ENCODE measurements around the gene ROBO4.

The ROBO4 gene

DNA sequence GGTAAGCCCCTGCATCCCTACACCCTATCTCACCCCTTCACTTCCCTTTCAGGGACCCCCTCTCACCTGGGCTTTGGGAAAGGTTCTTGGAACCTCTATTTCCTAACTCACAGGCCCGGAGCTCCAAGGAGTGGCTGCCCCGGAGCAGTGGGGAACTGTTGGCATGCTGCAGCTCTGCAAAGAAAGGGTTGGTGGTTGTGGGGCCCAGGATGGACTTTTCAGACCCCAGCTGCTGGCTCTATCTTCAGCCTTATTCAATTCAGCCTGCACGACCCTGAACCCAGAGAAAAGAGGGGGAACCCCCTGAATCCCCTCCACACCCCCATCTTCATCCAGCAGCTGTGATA lies 10.0 kb downstream of the ROBO4 start:
- DNase-seq = no peak

DNA sequence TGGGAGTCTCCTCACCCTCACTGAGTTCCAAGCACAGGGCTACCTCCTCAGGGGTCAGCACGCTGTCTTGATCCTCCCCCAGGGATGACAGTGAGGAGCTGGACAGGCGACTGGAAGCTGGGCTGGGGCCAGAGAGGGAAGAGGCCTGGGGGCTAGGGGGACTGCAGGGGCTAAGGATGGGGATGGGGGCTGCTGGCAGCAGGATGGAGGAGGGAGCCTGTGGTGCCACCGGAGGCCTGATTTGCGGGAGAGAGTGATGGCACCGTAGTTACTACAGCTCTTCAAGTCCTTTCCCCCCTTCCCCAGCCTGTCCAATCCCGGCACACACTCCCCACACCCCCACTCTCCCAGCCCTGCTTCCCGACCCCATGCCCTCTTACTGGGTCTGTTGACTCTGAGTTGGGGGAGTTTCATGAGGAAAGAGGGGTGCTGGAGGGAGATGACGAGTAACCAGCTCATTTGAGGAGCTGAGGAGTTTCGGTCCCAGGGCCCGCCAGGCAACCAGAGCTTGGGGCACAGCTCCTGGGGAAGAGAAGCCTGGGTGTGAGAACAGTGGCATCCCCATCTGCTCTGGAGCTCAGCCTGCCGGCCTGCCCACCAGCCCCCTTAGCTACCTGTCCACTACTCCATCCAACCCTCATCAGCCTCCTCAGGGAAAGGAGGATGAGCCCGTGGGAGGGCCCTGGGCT lies 10.5 kb downstream of the ROBO4 start:
- no peak for DNase-seq

DNA sequence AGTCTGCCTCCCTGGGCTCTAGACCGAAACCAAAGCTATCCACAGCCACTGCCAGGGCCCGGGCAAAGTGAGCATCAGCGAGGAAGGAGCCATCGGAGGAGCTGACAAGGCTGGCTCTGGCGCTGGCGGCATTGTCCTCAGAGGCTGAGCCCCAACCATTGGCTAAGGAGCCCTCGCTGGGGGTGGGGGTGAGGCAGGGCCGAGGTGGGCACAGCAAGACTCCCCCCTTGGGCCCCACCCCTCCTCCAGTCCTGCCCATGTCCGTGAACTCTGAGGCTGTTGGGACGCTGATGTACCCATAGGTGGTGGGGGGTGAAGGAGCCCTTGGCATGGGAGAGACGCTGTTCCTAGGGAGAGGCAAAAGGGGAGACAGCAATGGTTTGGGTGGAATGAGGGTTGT lies 11.2 kb downstream of the ROBO4 start:
- no peak for DNase-seq

DNA sequence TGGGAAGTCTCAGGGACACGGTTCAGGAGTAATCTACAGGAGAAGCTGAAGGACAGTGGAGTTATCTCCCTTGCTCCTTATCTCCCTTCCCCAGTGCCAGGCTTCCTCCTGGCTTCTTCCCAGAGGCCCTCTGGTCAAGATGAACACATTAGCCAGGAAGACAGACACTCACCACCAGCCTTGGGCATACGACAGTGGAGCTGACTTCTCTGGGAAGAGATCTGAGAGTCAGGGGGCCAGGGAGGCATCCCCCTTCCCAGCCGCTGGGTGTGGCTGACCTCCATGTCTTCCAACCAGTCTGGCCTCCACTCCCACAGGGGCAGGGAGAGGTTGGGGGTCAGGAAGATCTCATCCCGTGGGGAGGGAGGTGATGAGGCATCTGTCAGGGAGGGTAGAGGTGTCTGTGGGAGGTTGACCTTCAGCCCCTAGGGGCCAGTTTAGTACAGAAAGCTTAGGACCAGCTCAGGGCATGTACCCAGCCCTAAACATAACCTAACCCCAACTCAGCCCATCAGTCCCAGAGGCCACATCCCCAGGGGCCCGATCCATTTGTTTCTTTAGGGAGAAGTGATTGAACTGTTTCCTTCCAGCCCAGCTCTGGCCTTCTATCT lies 12.7 kb downstream of the ROBO4 start:
- no peak for DNase-seq

DNA sequence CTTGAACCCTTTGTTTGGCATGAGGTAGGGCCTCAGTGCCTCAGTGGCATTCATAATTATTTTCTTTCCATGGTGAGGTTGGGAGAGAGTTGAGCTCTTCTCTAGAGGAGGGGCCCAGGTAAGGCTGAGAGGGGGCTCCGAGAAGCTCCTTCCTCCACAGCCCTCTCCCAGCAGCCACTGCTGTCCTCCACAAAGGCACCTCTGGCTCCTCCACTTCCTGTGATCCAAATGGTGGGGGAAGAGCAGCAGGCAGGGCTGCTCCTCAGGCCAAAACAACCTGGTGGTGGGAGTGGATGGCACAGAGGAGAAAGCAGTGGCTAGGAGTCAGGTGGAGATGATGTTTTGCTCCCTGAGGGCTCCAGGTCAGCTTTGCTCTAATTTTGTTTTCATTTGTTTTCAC lies 13.3 kb downstream of the ROBO4 start:
- no peak for DNase-seq

DNA sequence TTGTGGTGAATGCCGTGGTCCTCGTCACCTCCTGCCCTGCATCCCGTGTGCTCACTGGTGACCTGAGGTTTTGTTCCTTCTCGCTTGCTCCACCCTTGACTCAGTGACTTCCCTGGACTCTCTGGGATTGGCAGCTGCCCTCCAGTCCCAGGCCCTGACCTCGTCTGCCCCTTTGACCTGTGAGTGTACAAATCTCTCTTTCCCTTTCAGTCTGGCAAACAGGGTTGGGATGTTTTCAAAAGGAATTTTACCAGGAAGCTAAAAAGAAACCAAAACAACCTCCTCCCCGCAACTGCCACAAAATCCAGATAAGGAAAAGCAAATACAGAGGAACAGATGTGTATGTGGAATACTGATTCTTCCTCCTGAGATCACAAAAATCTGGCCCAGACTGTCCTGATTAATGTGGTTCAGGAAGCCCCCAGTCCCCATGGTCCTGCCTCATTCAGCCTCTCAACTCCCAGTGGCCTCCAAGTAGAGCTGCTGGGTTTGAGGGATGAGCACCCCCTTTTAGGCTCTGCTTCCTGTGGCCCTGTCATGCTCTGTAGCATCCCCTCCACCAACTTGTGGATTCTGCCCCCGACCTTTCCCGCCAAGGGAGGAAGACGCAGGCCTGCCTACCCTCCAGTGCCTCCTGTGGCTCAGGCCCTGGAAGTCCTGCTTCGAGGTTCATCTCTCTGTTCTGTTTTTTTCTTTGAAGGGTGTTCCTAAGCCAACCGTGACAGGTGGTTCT lies 15.2 kb downstream of the ROBO4 start:
- DNase-seq = no peak

DNA sequence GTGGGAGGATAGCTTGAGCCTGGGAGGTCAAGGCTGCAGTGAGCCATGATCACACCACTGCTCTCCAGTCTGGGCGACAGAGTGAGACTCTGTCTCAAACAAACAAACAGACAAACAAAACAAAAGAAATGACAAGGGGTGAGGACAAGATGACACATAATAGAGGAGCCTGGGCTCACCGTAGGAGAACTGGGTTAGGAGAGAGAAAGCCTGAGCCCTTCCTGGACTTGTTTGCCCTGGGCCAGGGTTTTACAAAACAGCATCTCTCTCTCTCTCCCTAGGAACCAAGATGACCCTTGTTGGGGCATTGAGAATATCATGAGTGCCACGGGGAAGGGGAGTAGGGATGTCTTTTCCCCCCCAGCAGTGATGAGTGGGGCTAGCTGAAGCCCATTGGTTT lies 16.7 kb downstream of the ROBO4 start:
- no peak for DNase-seq

DNA sequence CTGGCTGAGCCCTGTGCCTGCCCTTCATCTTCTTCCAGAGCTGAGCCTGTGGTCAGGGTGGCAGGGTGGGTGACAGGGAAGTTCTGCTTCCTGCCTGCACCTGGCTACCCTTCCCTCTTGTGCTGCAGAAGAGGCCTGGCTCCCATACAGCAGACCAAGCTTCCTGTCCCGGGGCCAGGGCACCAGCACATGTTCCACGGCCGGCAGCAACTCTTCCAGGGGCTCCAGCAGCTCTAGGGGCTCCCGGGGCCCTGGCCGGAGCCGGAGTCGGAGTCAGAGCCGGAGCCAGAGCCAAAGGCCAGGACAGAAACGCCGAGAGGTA lies 17.4 kb downstream of the ROBO4 start:
- DNase-seq = no peak

DNA sequence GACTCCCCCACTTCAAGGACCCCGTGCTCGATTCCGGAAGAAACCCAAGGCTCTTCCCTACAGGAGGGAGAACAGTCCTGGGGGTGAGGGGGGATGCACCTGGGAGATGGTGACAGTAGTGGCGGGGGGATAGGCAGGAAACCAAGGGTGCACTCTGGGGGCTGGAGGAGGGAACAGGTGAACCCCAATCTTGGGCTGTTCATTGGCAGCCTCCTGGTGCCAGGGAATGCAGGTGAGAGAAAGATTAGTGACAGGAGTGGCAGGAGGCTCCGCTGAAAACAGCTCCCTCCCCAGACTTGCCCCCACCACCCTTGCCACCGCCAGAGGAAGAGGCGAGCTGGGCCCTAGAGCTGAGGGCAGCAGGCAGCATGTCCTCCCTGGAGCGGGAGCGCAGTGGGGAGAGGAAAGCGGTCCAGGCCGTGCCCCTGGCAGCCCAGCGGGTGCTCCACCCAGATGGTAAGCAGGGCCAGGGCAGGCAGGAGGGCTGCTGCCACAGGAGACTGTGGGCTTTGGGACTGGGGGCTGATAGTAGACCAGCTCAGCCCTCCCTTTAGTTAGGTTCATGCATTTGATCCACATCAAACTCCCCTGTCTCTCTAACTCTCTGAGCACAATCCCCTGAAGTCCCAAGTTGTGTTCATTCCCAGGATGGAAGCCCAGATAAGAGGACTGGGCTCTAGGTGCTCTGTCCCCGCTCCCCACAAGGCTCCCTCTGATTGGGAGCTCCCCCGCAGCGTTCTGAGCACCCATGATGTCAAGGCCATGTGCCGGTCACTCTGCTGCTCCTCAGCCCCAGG lies 18.0 kb downstream of the ROBO4 start:
- DNase-seq = no peak

DNA sequence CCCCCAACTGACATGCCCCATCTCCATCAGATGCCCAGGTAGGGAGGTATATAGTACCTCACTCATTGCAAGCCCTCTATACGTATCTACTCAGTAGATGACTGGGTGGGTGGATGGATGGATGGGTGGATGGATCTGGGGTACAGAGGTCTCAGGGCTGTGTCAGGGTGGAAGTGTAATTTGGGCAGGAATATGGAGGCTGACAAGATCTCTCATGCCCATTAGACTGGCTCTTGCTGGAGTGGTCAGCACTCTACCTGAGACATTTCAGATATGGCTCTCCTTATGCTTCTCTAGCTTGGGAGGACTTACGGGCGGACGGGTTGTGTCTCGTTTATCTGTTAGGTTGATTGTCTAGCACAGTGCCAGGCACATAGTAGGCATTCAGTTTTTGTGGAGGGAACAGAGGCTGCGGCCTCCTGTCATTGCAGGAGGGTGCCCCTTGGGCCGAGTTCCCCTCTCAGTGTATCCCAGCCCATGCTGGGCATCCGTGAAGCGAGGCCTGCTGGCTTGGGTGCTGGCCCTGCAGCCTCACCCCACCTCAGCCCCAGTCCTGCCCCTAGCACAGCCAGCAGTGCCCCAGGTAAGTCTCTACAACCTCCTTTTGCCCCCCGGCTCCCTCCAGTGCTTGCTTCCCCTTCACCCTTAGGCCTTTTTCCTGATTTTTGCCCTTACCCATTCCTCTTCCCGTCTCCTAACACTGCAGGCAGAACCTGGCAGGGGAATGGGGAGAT lies 18.7 kb downstream of the ROBO4 start:
- no peak for DNase-seq

DNA sequence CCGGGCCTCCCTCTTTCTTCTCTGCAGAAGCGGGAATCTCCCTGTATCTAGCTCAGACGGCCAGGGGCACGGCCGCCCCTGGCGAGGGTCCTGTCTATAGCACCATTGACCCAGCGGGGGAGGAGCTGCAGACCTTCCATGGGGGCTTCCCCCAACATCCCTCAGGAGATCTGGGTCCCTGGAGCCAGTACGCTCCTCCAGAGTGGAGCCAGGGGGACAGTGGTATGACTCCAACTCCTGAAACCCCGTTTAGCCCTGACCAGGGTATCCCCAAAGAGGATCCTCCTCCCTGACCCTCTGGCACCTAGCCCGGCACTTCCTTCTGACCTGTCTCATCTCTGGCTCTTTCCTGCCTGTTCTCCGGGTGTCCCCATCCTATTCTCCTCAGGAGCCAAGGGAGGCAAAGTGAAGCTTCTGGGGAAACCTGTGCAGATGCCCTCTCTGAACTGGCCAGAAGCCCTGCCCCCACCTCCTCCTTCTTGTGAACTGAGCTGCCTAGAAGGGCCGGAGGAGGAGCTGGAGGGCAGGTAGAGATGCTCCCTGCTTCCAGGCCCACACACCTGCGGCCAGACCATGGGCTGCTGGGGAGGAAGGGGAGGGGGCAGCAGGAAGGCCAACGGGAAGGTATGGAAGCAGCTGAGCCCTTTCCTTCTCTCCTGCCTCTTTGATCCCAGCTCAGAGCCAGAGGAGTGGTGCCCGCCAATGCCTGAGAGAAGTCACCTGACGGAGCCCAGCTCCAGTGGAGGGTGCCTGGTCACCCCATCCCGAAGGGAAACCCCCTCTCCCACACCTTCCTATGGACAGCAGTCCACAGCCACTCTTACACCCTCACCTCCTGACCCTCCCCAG lies 19.5 kb downstream of the ROBO4 start:
- no peak for DNase-seq

DNA sequence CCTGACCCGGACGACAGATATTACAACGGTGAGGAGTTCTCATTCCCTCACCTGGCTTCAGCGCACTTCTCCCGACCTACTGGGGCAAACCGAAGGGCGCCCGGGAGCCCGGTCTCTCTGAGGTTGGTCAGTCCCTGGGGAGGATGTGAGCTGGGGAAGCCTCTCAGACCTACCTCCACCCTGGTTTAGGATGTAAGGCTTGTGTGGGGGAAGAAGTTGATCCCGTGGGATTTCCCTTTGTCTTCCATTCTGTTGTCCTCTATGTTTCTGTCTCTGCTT lies 20.1 kb downstream of the ROBO4 start:
- DNase-seq = no peak

DNA sequence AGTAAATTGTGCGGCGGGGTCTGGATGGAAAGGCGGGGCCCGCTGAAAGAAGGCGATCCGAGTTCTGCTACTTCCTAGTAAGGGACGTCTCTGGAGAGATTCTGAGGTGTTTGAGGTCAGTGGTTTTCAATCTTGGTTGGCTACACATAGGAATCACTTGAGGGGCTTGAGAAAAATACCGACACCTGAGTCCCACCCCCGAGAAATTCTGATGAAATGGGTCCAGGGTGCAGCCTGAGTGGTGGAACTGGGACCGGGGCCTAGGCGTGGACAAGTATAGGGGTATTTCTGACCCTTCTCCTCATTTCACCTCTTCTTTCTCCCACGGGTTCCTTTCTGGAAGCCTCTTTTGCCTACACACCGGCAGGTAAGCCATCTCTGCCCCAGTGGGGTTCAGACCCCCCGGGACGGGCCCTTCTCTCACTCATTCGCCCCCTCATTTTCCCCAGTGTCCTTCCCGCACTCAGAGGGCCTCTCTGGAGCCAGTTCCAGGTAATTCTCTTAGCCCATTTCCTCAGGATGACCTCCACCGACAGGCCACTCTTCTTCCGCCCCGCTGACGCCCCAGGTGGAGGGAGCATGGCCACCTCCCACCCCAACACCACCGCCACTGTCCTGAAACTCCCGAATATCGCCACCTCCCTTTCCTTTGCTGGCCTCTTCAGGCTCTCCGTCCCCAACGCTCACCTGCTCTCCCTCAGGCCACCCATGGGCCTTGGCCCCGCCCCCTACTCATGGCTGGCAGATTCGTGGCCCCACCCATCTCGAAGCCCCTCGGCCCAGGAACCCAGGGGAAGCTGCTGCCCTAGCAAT lies 20.6 kb downstream of the ROBO4 start:
- no peak for DNase-seq

DNA sequence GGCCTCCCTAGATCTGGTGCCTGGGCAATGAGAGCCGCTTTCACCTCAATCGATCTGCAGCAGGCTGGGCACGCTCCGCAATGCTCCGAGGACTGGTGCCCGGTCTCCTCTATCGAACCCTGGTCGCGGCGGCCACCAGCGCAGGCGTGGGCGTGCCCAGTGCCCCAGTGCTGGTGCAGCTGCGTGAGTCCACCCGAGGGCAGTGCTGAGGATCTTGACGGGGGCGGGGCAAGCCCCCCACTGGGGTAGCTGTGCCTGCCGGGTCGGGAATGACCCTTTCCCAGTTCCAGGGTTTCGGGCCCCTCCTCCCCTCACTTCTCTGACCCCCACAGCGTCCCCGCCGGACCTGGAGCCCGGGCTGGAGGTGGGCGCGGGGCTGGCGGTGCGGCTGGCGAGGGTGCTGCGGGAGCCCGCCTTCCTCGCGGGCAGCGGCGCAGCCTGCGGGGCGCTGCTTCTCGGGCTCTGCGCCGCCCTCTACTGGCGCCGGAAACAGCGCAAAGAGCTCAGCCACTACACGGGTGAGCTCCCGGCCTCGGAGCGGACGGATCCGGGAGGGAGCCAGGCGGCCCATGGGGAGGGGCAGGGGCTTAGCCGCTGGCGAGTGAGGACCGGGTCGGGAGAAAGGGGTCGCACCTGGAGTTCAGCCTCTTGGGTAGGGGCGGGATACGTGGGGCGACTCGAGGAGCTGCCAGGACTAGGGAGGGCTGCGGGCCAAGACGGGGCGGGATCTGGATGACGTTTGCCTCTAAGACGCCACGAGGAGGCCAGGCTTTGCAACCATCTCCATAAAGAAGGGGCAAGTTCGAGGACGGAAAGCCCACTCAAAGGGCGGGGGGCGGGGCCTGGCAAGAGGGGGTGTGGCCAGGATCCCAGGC lies 21.5 kb downstream of the ROBO4 start:
- peak; percentile 83 for DNase-seq

DNA sequence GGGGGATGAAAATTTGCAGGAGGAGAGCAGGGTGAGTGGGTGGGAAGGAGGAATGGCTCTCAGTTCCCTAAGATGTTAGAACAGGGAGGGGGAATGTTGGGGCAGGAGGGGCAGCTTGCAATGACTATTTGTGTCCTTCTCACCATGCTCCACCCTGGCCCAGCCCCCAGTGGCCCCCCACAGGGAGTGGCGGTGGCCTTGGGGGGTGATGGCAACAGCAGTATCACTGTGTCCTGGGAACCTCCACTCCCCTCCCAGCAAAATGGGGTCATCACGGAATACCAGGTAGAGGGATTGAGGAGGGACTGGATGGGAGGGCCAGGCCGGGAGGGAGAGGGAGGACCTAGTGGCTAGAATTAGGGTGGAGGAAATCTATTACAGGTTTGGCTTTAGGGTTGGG lies 22.3 kb downstream of the ROBO4 start:
- no peak for DNase-seq

DNA sequence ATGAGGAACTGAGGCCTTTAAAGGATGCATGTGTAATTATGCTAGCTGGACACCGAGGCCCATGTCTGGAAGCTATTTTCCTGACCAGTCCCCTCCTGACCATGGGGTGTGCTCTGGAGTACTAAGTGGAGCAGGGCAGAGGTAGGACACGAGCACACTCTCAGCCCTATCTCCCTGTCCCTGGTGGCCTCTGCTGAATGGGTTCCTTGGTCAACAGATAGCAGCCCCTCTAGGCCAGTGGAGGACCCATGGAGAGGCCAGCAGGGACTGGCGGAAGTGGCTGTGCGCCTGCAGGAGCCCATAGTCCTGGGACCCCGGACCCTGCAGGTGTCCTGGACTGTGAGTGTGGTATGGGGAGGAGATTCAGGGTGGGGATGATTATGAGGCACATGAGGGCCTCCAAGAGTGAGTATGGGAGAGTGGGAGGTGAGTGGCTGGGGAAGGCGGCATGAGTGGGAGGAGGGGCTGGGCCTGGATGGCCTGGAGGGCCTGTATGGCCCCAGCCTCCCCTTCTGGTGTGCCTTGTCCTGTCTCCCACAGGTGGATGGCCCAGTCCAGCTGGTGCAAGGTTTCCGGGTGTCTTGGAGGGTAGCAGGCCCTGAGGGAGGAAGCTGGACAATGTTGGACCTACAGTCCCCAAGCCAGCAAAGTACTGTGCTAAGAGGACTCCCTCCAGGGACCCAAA lies 23.0 kb downstream of the ROBO4 start:
- DNase-seq = no peak

DNA sequence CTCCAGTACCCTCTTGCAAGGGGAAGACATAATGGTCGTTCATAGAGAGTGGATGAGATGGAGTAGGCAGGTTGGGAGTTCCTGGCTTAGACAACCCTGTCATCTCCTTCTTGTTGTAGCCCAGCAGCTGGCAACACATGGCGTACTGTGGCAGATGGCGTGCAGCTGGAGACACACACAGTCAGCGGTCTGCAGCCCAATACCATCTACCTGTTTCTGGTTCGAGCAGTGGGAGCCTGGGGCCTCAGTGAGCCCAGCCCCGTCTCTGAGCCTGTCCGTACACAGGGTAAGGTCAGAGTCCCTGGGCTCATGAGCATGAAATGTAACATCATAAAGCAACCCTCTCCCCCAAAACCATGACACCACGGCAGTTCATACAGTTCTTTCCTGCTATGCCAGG lies 23.7 kb downstream of the ROBO4 start:
- no peak for DNase-seq

DNA sequence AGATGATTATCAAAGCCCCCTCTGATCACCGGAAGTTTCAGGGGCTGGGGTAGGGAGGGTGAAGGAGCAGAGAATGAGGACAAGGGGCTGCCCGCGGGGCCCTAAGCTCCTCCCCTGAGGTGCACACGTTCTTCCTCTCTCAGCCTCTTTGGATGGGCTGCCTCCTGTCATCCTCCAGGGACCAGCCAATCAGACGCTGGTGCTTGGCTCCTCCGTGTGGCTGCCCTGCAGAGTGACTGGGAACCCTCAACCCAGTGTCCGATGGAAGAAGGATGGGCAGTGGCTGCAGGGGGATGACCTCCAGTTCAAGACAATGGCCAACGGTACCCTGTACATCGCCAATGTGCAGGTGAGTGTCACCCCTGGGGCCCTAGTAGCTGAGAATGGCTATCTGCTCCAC lies 24.9 kb downstream of the ROBO4 start:
- no peak for DNase-seq

DNA sequence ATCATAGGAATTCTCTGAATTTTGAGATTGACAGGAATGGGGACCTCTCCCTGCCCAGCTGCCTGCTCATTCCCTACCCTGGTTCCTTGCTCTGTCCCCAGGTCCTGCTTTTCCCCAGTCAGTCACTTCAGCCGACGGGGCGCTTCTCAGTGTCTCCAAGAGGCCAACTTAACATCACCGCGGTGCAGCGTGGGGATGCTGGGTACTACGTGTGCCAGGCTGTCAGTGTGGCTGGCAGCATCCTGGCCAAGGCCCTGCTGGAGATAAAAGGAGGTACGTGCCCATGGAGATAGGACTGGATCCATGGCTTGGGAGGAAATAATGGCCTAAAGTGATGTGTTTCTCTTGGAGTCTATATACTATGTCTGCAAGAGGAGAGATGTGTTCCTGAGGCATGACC lies 25.4 kb downstream of the ROBO4 start:
- DNase-seq = no peak

DNA sequence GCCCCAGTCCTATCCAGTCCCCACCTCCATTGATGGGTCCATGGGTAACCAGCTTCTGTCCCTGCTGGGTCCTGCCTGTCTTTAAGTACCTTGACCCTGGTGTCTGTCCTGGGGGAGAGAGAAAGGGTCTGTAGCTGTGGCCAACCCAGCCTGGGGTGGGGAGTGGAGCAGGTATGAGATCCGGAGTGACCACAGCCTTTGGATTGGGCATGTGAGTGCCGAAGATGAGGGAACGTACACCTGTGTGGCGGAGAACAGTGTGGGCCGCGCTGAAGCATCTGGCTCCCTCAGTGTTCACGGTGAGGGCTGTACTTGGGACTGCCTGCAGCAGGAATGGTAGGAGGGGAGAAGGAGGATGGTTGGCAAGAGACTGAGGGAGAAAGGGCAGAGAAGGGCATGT lies 27.2 kb downstream of the ROBO4 start:
- no peak for DNase-seq
